GM12875 (cell line): Measurements from ENCODE around the gene ZMIZ1.

Source experiments
- H3K4me3 ChIP-seq: one replicate; pipeline ENCODE4 v1.5.1; 2011; ENCODE audit warnings: low read depth, low read length, control low read depth
- CTCF ChIP-seq: IDR thresholded peaks from 2 replicates; pipeline ENCODE4 v1.5.1; 2011; ENCODE audit warnings: low read depth, mild to moderate bottlenecking, control low read depth, inconsistent platforms, low read length, moderate library complexity, borderline replicate concordance; ENCODE audit not compliant: insufficient read depth

Gene ZMIZ1

GRCh38 chr10:79094412-79095175 lies 25.8 kb downstream of the ZMIZ1 start:
- no peak overlapping the region for H3K4me3 ChIP-seq
- TF ChIP-seq CTCF: no peak

GRCh38 chr10:79095316-79095715 lies 26.6 kb downstream of the ZMIZ1 start:
- no peak for TF ChIP-seq CTCF
- H3K4me3 ChIP-seq: no peak overlapping the region

GRCh38 chr10:79096514-79096913 lies 27.7 kb downstream of the ZMIZ1 start:
- no peak for TF ChIP-seq CTCF
- no peak overlapping the region for H3K4me3 ChIP-seq

DNA sequence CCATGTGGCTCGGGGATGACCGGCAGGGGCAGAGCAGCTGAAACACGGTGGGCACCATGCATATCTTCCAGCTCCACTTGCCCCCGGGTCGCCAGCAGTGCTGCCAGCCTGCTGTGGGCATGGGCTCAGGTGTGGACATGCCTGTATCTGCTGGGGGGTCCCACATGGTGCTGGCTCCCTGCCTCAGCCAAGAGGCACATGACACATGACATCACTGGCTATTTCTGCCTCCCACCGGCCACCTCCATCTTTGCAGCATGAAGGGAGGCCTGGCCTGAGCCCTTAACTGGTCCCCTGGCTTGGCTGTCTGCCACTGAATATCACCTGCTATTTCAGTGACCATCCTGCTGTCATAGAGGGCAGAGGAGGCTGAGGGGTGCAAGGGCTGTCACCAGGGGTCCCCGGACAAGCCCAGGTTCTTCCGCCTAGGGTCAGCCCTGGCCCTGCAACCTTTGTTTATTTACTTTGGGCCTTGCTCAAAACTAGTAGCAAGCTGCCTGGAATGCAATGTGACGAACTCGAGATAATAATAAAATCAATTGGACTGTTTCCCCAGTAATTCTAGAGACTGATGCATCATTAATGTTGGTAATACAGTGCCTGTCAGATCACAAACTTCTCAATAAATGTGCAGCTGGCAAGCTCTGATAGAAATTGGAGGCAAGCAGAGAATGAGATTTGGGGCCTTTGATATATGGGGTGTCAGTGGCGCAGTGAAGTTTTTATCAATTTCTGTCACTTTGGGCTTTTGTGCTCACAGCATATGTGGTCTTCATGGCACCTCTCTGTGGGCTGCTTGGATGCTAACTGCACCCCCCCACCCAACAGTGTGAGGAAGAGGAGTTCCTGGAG lies 28.5 kb downstream of the ZMIZ1 start:
- TF ChIP-seq CTCF: no peak

GRCh38 chr10:79098061-79098460 lies 29.3 kb downstream of the ZMIZ1 start:
- no peak for TF ChIP-seq CTCF

More for the DNA sequence above, 28.5 kb downstream of the ZMIZ1 start:
- H3K4me3 ChIP-seq: no peak overlapping the region

DNA sequence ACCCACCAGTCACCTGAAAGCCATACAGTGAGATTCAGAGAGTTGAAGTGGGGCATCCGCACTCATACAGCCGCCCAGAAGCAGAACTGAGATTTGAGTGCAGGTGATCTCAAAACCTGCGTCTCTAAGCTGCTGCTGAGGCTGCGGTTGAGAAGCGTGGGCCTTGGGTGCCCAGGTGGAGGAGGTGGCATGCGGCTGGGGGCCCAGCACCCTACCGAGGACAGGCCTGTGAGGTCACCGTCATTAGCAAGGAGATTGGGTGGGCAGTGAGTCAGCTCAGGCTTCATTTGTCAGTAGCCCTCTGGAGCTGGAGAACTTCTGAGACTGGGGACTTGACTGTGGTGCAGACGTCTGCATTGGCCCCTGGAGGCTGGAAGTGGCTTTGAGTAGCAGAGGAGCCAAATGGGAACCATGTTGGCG lies 29.8 kb downstream of the ZMIZ1 start:
- H3K4me3 ChIP-seq: no peak overlapping the region
- TF ChIP-seq CTCF: no peak

More at GRCh38 chr10:79098061-79098460, 29.3 kb downstream of the ZMIZ1 start:
- H3K4me3 ChIP-seq: no peak overlapping the region
